Lower leg skin (tissue), 4 donors: Measurements from ENCODE around the gene WDR70. TPM values are rescaled to one million over a fixed set of nuclear protein-coding genes. Genes with fewer than 3 reads are reported as not detected.
"Not testable (repeated sequence)": the region's sequence is repeated elsewhere in the genome, so short reads cannot be mapped to it uniquely, and the experiment has no call there.

Experiments used
- DNase-seq, 2 donors: peaks; one replicate each; pipeline ENCODE4 v3.0.0-alpha.2; 2019; ENCODE audit warnings: low spot score in 2 of 2
- H3K4me3 ChIP-seq: fragments of 200-600 bp; sonication (generic); 2 replicates; pipeline ENCODE4 v1.5.1; 2017; ENCODE audit warnings: mild to moderate bottlenecking, low read depth; ENCODE audit not compliant: poor library complexity, severe bottlenecking
- POLR2A ChIP-seq, 2 donors: fragments of 450-650 bp; IDR thresholded peaks; one replicate each; pipeline ENCODE4 v1.6.1; 2016 to 2017; ENCODE audit warnings: antibody characterized with exemption in 2 of 2, mild to moderate bottlenecking in 1 of 2, moderate library complexity in 1 of 2
- WGBS, 2 donors: methylation state at CpG; one replicate each; pipeline ENCODE4 v1.1.5; 2018; 5-methylcytosine and 5-hydroxymethylcytosine counted together
- intact Hi-C: fragments of 100-400 bp; cut with DNase I; formaldehyde crosslinking; loops from one replicate; pipeline ENCODE4 v1.15.0; 2023; ENCODE audit warnings: low total_unique reads
- total RNA-seq, 4 donors: library from RNA; depleted of rRNA; stranded (reverse); fragments of >200 nt; gene quantifications; one replicate each; pipeline ENCODE4 v1.1.0, GENCODE V29; 2016
- TF ChIP-seq, protein P1 (sequence below), 3 donors: fragments of 450-650 bp; IDR thresholded peaks; one replicate each; pipeline ENCODE4 v1.5.1; 2016; ENCODE audit warnings: antibody characterized with exemption in 3 of 3, mild to moderate bottlenecking in 3 of 3, moderate library complexity in 2 of 3

The WDR70 gene
- 10 to 100 TPM; 19.1 to 25.5 (median 23.7) TPM for total RNA-seq

DNA sequence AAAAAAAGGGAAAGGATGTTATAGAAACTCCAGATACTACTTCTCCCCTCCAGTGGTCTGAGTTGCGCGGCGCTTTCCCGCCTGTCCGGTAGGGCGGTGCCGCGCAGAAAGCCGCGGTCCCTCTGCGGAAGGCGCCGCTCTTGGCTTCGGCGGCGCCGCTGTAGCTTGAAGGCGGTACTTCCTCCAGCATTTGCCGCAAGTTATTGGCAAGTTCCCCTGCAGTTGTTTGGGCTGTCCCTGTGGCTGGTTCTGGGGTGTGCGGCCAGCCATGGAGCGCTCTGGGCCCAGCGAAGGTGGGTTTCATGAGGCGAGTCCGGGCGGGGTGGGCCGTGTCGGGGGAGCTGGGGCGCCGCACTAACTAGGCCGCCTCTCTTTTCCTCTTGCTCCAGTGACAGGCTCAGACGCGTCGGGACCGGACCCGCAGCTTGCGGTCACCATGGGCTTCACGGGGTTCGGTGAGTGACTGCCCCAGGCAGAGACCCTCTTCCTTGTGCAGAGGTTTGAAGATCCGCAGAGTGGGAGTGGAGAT lies at the start of gene WDR70:
Gene WDR70 (plus strand): TSS at position 219 of the 529 bp plus-strand sequence. CDS start 50 bp downstream, at position 269.
- intact Hi-C loops = not testable (repeated sequence)
- H3K4me3 ChIP-seq = peak within 1 kb of the TSS; percentile 91
- DNase-seq = peak; percentile 79 to 94
- 1% methylated on average over 24 to 35 of the region's 39 CpGs for WGBS, 2 donors

DNA sequence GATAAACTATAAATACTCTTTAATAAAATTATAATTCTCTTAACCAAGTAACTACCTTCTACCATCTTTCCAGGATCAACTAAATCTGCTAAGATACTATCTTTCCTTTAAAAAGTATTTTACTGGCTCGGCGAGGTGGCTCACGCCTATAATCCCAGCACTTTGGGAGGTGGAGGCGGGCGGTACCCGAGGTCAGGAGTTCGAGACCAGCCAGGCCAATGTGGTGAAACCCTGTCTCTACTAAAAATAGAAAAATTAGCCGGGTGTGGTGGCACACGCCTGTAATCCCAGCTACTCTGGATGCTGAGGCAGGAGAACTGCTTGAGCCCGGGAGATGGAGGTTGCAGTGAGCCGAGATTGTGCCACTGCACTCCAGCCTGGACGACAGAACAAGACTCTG lies 44.4 kb upstream of the WDR70 start:
- DNase-seq, intact Hi-C loops, H3K4me3 ChIP-seq: not testable (repeated sequence)
- 96% methylated on average over 12 of the region's 12 CpGs for WGBS, 2 donors

DNA sequence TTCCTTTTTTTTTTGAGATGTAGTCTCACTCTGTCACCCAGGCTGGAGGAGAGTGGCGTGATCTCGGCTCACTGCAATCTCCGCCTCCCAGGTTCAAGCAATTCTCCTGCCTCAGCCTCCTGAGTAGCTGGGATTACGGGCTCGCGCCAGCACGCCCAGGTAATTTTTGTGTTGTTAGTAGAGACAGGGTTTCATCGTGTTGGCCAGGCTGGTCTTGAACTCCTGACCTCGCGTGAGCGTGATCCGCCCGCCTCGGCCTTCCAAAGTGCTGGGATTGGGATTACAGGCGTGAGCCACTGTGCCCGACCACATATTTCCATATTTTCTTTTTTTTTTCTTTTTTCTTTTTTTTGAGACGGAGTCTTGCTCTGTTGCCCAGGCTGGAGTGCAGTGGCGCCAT lies 36.4 kb upstream of the WDR70 start:
- intact Hi-C loops, H3K4me3 ChIP-seq, DNase-seq: not testable (repeated sequence)
- 95 to 98% methylated on average over 18 of the region's 18 CpGs for WGBS, 2 donors

DNA sequence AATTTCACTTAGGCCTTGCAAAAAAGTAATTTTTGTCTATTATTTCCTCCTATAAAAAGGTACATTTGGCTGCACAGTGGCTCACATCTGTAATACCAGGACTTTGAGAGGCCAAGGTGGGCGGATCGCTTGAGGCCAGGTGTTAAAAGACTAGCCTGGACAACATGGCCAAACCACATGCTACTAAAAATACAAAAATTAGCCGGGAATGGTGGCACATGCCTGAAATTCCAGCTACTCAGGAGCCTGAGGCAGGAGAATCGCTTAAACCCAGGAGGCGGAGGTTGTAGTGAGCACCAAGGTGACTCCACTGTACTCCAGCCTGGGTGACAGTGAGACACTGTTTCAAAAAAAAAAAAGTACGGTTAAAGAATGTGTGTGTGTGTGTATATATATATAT lies 24.0 kb upstream of the WDR70 start:
- DNase-seq = no peak
- H3K4me3 ChIP-seq = no peak overlapping the region
- intact Hi-C loops = no loop called here
- TF ChIP-seq POLR2A (IDR thresholded peaks at IDR 0.05) = no peak
- TF ChIP-seq, protein P1, sequence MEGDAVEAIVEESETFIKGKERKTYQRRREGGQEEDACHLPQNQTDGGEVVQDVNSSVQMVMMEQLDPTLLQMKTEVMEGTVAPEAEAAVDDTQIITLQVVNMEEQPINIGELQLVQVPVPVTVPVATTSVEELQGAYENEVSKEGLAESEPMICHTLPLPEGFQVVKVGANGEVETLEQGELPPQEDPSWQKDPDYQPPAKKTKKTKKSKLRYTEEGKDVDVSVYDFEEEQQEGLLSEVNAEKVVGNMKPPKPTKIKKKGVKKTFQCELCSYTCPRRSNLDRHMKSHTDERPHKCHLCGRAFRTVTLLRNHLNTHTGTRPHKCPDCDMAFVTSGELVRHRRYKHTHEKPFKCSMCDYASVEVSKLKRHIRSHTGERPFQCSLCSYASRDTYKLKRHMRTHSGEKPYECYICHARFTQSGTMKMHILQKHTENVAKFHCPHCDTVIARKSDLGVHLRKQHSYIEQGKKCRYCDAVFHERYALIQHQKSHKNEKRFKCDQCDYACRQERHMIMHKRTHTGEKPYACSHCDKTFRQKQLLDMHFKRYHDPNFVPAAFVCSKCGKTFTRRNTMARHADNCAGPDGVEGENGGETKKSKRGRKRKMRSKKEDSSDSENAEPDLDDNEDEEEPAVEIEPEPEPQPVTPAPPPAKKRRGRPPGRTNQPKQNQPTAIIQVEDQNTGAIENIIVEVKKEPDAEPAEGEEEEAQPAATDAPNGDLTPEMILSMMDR (IDR thresholded peaks at IDR 0.05) = no peak
- 88 to 89% methylated on average over 6 of the region's 6 CpGs for WGBS, 2 donors

DNA sequence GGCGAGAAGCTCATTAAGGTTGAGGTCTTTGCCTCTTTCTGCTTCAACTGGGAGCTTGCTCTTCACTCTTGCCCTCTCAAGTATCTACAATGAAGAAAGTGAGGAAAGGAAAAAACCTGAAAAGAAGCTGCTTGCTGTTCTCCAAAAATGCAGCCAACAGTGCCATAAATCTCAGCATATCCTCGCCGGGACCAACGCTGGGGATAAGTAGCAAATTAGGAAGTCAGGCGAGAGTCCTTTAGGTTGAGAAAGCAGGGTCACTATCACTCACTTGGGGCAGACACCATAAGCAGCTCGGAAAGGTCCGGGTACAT lies 8.6 kb upstream of the WDR70 start:
- intact Hi-C loops = no loop called here
- DNase-seq = no peak
- H3K4me3 ChIP-seq = peak overlapping the region; percentile 61
- WGBS, 2 donors = 0% methylated on average over 7 of the region's 7 CpGs
- no peak for TF ChIP-seq POLR2A (IDR thresholded peaks at IDR 0.05)
- TF ChIP-seq, protein P1 (IDR thresholded peaks at IDR 0.05) = no peak

DNA sequence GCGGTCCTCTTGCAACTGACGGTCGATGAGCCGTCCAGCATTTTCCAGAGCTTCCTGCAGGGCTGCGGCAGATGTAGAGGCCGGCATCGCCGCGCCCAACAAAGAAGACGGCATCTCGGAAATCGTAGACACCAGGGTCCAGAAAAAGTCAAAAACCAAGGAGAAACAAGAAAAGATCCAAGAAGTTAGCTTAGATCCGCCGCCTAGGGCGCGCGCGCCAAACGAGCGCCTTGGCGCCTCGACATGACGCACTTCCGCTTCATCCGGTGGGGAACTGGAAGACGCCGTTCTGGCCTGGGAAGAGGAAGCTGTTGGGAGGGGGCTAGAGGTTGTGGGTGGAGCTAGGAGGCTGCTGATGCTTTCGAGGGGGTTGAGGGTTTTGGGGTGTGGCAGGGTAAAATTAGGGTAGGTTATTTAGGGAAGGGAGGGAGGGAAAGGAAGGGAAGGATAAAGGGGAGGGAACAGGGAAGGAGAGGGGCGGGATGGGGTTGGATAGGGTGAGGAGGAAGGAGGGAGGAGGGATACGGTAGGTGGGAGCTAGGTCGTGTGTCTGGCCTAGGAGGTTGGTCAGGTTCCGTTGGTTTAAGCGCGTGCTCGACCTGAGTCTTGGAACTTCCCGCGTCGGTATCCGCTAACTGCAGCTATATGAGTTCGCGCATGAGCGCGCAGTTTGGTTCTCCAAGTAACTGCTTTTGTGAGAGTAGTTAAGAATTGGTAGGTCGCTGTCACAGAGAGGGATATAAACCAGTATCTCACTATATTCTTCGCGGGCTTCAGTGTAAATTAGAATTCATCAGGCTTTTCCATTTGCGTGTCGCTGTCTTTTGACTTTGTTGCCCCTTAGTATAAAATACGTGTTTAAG lies 8.0 kb upstream of the WDR70 start, which contains the start of gene NUP155:
Gene NUP155 (minus strand): TSS at position 243 of the 863 bp plus-strand sequence. CDS start 129 bp downstream, at position 114.
- intact Hi-C loops = no loop called here
- TF ChIP-seq, protein P1 (IDR thresholded peaks at IDR 0.05) = no peak
- no peak for TF ChIP-seq POLR2A (IDR thresholded peaks at IDR 0.05)

DNA sequence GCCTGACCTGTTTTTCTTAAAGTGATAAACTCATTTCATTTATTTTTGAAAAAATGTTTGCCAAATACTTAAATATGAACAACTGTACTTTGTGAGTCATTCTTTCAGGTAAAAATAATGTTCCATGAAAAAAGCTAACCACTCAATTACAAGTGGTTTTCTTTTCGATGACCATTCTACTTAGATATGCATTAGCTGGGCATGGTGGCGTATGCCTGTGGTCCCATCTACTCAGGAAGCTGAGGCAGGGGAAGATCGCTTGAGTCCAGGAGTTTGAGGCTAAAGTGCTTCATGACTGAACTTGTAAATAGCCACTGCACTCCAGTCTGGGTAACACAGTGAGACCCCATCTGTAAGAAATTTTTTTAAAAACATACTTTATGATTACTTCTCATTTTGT lies 4.0 kb upstream of the WDR70 start:
- intact Hi-C loops = no loop called here
- WGBS, 2 donors = 79 to 87% methylated on average over 3 of the region's 3 CpGs
- no peak for DNase-seq
- TF ChIP-seq POLR2A (IDR thresholded peaks at IDR 0.05) = no peak
- TF ChIP-seq, protein P1 (IDR thresholded peaks at IDR 0.05) = no peak
- no peak overlapping the region for H3K4me3 ChIP-seq

More for the DNA sequence above, 8.0 kb upstream of the WDR70 start, which contains the start of gene NUP155:
- 1 to 3% methylated on average over 49 of the region's 49 CpGs for WGBS, 2 donors
- peak within 1 kb of the TSS; percentile 61 for H3K4me3 ChIP-seq
- peak; percentile 91 to 97 for DNase-seq

DNA sequence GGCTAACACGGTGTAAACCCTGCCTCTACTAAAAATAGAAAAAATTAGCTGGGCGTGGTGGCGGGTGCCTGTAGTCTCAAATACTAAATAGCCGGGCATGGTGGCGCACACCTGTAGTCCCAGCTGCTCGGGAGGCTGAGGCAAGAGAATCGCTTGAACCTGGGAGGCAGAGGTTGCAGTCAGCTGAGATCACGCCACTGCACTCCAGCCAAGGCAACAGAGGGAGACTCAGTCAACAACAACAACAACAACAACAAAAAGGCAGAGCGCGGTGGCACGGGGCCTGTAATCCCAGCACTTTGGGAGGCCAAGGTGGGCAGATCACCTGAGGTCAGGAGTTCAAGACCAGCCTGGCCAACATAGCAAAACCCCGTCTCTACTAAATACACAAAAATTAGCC lies 1.1 kb upstream of the WDR70 start:
- H3K4me3 ChIP-seq, intact Hi-C loops, DNase-seq: not testable (repeated sequence)
- 93 to 96% methylated on average over 12 of the region's 12 CpGs for WGBS, 2 donors
